COR-L47 (cell line): ENCODE measurements around the gene NUP98.

Source experiments
- DNase-seq: peaks from one replicate; lab custom pipeline; 2025; lab: John Stamatoyannopoulos, UW

NUP98 gene

GRCh38 chr11:3641191-3641590, 156.2 kb downstream of the NUP98 start:
- DNase-seq = no peak

GRCh38 chr11:3639841-3640240, 157.5 kb downstream of the NUP98 start:
- DNase-seq = no peak

GRCh38 chr11:3638513-3638912, 158.8 kb downstream of the NUP98 start:
- DNase-seq = no peak

GRCh38 chr11:3637201-3637600, 160.2 kb downstream of the NUP98 start:
- no peak for DNase-seq

- DNase-seq = no peak
Measured at GRCh38 chr11:3635641-3636375, 161.5 kb downstream of the NUP98 start.

GRCh38 chr11:3632070-3632660, 165.2 kb downstream of the NUP98 start:
- DNase-seq = no peak

- DNase-seq = no peak
Measured at GRCh38 chr11:3631331-3631730, 166.0 kb downstream of the NUP98 start.

GRCh38 chr11:3627291-3627690, 170.1 kb downstream of the NUP98 start:
- DNase-seq = no peak

GRCh38 chr11:3626250-3626960, 170.9 kb downstream of the NUP98 start:
- no peak for DNase-seq
